GM18508 (cell line): ENCODE measurements around the gene HS6ST3.

Source experiments
- ATAC-seq: cut with Tn5 transposase; IDR thresholded peaks from one replicate; pipeline ENCODE4 v1.9.1; 2021; ENCODE audit warnings: moderate number of reproducible peaks; ENCODE audit not compliant: insufficient read depth, unreplicated experiment

The HS6ST3 gene

GRCh38 chr13:96636001-96636709 lies 546.2 kb downstream of the HS6ST3 start:
- ATAC-seq = no peak

DNA sequence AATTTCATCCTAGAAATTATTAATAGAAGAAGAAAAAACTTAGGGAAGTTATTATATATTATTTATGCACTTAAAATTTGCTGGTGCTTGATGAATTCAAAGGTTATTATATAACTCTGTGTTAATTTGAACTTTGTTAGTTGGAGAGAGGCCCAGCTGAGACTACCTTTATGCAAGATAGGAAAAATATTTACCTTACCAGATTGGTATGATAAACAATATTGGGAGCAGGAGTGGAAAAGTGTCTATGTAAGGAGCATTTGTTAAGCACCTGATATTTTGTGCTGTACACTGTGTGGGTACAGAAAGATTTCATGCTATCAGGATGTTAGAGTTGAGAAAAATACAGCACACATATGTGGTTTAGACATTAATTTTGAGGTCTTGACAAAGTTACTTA lies 547.1 kb downstream of the HS6ST3 start:
- no peak for ATAC-seq

- ATAC-seq = no peak
These were observed 556.2 kb downstream of the HS6ST3 start for GRCh38 chr13:96646101-96646500.

- no peak for ATAC-seq
These were observed 556.8 kb downstream of the HS6ST3 start for GRCh38 chr13:96646515-96647211.

DNA sequence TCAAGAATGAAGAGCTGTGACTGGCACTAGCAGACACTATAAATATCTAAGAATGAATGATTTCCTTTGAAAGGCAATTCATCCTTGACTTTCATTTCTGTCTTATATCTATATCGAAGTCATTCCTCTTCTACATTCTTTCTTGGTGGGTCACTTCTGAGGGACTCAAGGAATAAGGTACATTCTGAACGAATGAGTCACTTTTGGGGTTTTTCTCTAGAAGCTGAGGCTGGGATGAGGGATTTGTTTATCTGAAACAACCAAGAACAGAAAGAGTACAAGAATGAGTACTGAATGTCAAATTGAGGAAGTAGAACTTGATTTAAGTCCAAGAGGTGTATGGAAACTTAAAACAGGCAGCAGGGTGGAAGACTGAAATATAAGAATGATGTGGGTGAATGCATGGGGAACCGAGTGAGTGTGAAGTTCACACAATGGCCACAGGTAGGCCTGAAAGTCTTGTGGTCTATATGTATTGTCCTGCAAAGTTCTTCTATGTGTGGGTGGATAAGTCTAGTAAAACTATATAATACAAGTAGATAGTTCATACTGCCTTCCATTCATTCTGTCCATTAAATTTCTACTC lies 560.5 kb downstream of the HS6ST3 start:
- peak; percentile 66 for ATAC-seq

- ATAC-seq = no peak
These were observed 561.7 kb downstream of the HS6ST3 start for GRCh38 chr13:96651598-96651997.

DNA sequence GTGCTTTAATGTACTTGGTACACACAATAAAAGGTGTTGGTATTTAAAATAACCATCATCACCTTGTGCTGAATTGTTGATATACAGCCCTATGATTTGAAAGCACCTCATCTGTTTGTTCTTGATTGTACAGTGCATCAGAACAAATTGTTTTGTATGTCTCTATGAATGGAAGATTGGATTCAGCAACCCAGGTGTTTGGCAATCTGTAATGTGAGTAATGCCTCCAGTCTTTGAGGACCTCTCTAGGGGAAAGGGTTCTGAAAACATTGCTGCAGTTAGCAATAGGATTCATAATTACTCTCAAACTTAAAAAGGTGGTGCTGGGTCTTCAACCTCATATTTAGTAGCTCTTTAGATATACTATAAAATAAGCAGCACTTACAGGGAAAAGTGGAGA lies 562.6 kb downstream of the HS6ST3 start:
- ATAC-seq = no peak

GRCh38 chr13:96661612-96662011 lies 571.7 kb downstream of the HS6ST3 start:
- no peak for ATAC-seq

- no peak for ATAC-seq
These were observed 572.1 kb downstream of the HS6ST3 start for GRCh38 chr13:96662036-96662435.

GRCh38 chr13:96667294-96668018 lies 577.5 kb downstream of the HS6ST3 start:
- ATAC-seq = no peak

DNA sequence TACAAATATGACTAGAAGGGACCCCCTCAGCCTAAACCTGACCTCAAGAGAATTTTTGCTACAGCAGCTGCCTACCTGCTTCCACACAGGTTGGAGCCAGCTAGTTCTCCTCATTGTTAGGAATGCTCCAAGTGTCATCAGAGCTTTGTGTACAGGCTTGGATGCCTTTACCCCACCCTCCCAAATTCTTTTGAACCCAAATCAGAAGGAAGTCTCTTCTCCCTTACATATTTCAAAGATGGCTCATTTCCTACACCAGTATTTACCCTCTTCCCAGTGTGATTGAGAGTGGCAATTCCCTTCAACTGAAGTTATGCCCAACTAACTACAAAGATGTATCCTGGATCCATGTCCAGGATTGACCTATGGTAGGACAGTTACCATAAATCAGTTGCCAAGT lies 581.2 kb downstream of the HS6ST3 start:
- no peak for ATAC-seq

GRCh38 chr13:96672016-96672415 lies 582.1 kb downstream of the HS6ST3 start:
- no peak for ATAC-seq

GRCh38 chr13:96673825-96674224 lies 583.9 kb downstream of the HS6ST3 start:
- no peak for ATAC-seq

- no peak for ATAC-seq
These were observed 587.1 kb downstream of the HS6ST3 start for GRCh38 chr13:96677029-96677428.

GRCh38 chr13:96678801-96679200 lies 588.9 kb downstream of the HS6ST3 start:
- ATAC-seq = no peak

DNA sequence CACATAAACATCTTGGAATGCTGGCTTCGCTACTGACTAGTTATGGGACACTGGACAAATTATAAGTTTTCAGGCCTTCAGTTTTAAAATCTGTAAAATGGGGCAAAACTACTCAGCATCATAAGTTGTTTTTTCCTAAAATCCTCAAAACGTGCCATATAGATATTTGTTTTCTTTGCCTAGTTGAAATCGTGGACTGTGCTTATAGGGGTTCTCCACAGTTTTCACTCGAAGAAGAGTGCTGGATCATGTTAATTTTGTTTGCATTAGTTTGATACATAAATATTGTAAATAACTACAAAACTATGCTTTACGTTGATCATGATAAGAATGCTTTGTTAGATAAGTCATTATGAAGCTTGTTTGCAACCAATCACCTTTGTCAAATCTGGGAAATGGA lies 591.0 kb downstream of the HS6ST3 start:
- no peak for ATAC-seq

- no peak for ATAC-seq
These were observed 591.9 kb downstream of the HS6ST3 start for GRCh38 chr13:96681766-96682165.

- ATAC-seq = no peak
These were observed 594.6 kb downstream of the HS6ST3 start for GRCh38 chr13:96684469-96684868.

DNA sequence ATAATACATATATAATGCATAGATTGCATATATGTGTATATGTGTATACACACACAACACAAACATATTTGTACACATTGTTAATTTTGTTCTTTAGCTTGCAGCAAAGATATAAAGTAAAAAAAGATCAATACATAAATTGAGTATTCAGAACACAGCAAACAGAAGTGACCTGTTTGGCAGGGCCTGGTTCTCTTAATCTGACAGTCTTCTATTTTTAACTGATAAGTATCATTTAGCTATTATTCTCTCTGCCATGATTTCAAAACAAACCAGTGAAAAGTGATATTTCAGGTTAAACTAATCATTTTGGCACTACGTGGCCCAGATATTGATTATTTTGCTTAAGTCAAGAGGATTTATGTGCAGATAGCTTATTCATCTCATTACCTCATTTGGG lies 595.0 kb downstream of the HS6ST3 start:
- ATAC-seq = no peak

DNA sequence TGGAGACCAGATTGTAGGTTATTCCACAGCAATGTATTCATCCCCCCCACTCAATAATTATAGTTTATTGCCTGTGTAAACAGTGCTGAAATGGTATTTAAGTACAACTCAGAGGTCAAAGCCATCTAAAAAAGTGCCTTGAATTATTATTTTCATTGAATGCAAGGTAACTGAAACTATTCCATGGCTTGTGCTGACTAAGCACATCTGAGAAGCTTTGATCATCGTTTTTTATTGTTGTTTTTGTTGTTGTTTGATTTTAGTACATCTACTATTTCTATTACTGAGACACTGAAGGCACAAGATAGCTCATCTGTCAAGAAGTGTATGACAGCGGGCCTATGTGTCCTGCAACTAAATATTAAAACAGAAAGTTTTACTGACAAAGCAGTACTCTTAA lies 596.4 kb downstream of the HS6ST3 start:
- no peak for ATAC-seq

- ATAC-seq = no peak
These were observed 597.3 kb downstream of the HS6ST3 start for GRCh38 chr13:96687191-96687590.
